GM12875 (cell line): ENCODE data around the gene SAC3D1.

ENCODE experiments used
- H3K4me3 ChIP-seq: one replicate; pipeline ENCODE4 v1.5.1; 2011; ENCODE audit warnings: low read depth, low read length, control low read depth
- CTCF ChIP-seq: IDR thresholded peaks from 2 replicates; pipeline ENCODE4 v1.5.1; 2011; ENCODE audit warnings: low read depth, mild to moderate bottlenecking, control low read depth, inconsistent platforms, low read length, moderate library complexity, borderline replicate concordance; ENCODE audit not compliant: insufficient read depth

The SAC3D1 gene

DNA sequence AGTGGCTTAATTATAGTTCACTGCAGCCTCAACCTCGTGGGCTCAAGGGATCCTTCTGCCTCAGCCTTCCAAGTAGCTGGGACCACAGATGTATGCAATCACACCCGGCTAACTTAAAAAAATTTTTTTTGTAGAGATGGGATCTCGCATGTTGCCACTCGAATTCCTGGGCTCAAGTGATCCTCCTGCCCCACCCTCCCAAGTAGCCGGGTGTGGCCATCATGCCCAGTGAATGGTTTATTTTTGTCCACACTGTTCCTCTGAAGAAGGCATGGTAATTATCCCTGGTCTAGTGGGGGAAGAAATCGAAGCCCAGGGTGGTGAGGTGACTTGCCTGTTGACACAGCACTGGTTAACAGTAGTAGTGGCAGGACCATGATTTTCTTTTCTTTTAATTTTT, 1.9 kb downstream of the SAC3D1 start:
- TF ChIP-seq CTCF: no peak
- H3K4me3 ChIP-seq: no peak overlapping the region

DNA sequence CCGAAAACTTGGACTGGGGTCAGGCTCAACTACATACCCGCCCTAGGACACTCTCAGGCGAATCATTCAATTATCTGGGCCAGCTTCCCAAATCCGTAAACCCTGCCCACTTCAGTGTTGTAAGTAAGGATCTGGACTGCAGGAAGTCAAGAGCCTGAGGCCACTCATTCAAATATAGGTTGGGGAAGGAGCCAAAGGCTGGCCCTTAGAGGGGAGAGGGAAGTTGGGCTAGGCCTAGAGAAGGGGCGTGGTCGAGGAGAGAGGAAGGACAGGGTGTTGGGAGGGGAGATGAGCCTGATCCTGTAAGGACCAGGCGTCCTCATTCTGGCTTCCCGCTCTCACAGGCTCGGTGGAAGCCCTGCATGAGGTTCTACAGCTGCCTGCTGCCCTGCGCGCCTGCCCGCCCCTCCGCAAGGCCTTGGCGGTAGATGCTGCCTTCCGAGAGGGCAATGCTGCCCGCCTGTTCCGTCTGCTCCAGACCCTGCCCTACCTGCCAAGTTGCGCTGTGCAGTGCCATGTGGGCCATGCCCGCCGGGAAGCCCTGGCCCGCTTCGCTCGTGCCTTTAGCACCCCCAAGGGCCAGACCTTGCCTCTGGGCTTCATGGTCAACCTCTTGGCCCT, 3.0 kb downstream of the SAC3D1 start:
- TF ChIP-seq CTCF: no peak
- H3K4me3 ChIP-seq: no peak overlapping the region

- TF ChIP-seq CTCF: no peak
- no peak overlapping the region for H3K4me3 ChIP-seq
Observed at GRCh38 chr11:65045061-65045460, 4.1 kb downstream of the SAC3D1 start.

- no peak for TF ChIP-seq CTCF
- H3K4me3 ChIP-seq: no peak overlapping the region
Observed at GRCh38 chr11:65045728-65046127, 4.7 kb downstream of the SAC3D1 start.

GRCh38 chr11:65047581-65048422, 6.8 kb downstream of the SAC3D1 start:
- H3K4me3 ChIP-seq: no peak overlapping the region

DNA sequence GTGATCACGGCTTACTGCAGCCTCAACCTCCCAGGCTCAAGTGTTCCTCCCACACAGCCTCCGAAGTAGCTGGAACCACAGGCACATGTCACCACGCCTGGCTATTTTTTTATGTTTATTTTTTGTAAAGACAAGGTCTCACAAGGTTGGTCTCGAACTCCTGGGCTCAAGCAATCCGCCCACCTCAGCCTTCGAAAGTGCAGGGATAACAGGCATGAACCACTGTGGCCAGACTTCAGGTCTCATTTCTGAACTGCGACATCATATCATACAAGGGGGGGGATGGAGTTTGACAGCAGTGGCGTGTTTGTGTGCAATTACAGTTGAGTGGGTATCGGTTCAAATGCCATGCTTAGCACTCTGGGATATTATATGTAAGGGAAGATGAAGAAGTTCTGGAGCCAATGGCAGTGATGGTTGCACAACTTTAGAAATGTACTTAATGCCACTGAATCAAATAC, 10.4 kb downstream of the SAC3D1 start:
- H3K4me3 ChIP-seq: no peak overlapping the region
- no peak for TF ChIP-seq CTCF

More at GRCh38 chr11:65047581-65048422, 6.8 kb downstream of the SAC3D1 start:
- TF ChIP-seq CTCF: no peak
